ENCODE data around the gene FSIP2. TPM values are rescaled to one million over a fixed set of nuclear protein-coding genes. Genes with fewer than 3 reads are reported as not detected.

FSIP2 gene
- total and polyA plus RNA-seq, 5 donors, result 0.12 to 0.59 (median 0.29) TPM

DNA sequence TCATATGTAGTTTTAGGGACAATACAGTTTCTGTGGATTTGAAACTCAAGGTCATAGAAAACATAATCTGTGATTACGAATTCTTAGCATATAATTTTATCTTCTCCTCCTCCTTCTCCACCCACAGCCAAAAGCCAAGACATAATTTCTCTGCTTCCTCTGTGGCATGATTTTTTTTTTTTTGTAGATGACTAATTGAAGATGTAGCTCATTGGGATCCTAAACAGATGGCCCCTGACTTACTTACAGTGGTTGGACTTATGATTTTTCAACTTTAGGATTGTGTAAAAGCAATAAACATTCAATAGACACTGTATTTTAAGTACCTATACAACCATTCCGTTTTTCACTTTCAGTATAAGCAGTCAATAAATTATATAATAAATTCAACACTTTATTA, 42.3 kb downstream of the FSIP2 start:
- WGBS, result 63% methylated on average over 2 of the region's 2 CpGs
- no peak for ATAC-seq
- intact Hi-C loops (cut with DNase I), result no loop called here

DNA sequence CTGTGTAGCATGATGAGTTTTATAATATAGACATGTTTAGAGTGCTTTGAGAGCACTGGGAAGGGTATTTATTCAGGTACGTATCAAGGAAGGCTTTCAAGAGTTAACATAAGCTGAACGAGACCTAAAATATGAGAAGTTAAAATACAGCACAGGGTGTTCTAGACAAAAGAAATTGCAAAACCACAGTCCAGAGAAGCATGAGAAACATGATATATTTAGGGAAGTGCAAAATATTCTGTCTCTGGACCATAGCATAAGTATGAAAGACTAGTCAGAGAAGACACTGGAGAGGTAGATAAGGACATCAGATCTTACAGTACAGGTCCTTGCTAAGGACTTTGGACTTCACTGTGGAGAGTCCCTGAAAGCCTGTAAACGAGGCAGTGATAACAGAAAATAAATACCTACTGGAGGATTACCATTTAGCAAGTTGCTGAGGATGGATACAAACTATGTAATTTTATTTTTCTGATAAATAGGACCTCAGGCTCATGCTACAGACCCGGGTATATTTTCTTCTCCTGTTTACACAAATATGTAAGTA, 43.7 kb downstream of the FSIP2 start:
- intact Hi-C loops (cut with DNase I), result no loop called here
- DNase-seq (no peak), ATAC-seq (no peak)
- Histone ChIP-seq H3K27ac (ENCODE audit: low read length) (no peak overlapping the region), H3K27me3 (ENCODE audit: control insufficient read depth, insufficient read depth) (no peaks in the 10 kb centered on the region), H3K9me3 (ENCODE audit: control insufficient read depth, low read length) (no peaks in the 10 kb centered on the region), H3K4me1 (ENCODE audit: control insufficient read depth, insufficient read depth, low read length) (no peaks in the 10 kb centered on the region), H3K4me3 (ENCODE audit: low read length) (no peak overlapping the region)
- 76% methylated on average over 4 of the region's 4 CpGs for WGBS

More for the DNA sequence above, 42.3 kb downstream of the FSIP2 start:
- Histone ChIP-seq H3K27me3 (ENCODE audit: control insufficient read depth, insufficient read depth) (no peaks in the 10 kb centered on the region), H3K4me3 (ENCODE audit: low read length) (no peak overlapping the region), H3K27ac (ENCODE audit: low read length) (no peak overlapping the region), H3K4me1 (ENCODE audit: control insufficient read depth, insufficient read depth, low read length) (no peaks in the 10 kb centered on the region), H3K9me3 (ENCODE audit: control insufficient read depth, low read length) (no peaks in the 10 kb centered on the region)
- no peak for DNase-seq

DNA sequence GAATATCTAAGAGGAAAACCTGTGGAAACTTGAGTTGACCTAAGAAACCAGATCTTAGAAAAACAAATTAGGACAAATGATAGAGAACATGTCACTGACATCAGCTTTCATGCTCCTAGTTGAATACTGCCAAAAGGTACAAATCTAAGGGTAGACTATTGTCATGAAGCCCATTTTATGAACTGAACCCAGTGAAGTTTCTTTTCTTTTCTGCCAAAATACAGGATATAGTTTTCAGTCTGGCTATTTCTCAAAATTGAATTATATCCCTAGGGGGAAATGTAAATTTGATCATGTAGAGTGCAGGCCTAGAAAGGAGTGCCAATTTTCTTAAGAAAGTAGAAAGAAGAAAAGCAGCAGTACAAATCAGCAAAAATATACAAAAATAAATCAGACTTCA, 46.6 kb downstream of the FSIP2 start:
- Histone ChIP-seq H3K4me1 (ENCODE audit: control insufficient read depth, insufficient read depth, low read length) (no peaks in the 10 kb centered on the region), H3K9me3 (ENCODE audit: control insufficient read depth, low read length) (no peaks in the 10 kb centered on the region), H3K27ac (ENCODE audit: low read length) (no peak overlapping the region), H3K27me3 (ENCODE audit: control insufficient read depth, insufficient read depth) (no peaks in the 10 kb centered on the region), H3K4me3 (ENCODE audit: low read length) (no peak overlapping the region)
- no peak for DNase-seq
- intact Hi-C loops (cut with DNase I), result no loop called here
- no peak for ATAC-seq

DNA sequence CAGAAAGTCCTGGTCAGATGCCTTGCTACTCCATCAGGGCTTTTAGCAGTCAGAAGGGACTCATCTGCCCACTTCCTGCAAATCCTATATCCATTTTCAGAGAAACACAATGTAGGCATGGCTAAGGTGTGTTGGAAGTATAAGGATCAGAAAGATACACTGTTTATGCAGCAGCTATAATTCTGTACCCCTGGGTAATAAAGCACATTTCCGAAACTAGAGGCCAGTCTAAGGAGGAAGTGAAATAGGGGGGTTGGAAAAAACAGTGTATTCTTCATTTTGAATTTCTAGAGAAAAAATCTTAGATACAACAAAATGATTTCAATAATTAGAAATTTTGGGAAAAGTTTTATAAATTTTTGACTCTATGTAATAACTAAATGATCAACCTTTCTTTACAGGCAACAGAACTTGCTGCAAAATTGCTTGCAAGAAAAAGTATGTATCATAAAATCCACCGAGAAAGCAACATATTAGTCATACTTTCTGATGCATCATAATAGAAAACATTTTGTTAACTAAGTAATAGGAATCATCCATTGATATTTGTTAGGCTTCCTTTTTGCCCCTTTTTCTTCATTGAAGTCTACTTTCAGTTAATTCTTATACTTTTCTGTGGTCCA, 47.4 kb downstream of the FSIP2 start:
- H3K4me1 ChIP-seq (ENCODE audit: control insufficient read depth, insufficient read depth, low read length), result no peaks in the 10 kb centered on the region
- ATAC-seq (no peak), DNase-seq (no peak)
- WGBS, result 87% methylated on average over 2 of the region's 2 CpGs
- no peaks in the 10 kb centered on the region for H3K27me3 ChIP-seq (ENCODE audit: control insufficient read depth, insufficient read depth)
- no peak overlapping the region for H3K4me3 ChIP-seq (ENCODE audit: low read length)
- no peak overlapping the region for H3K27ac ChIP-seq (ENCODE audit: low read length)
- H3K9me3 ChIP-seq (ENCODE audit: control insufficient read depth, low read length), result no peaks in the 10 kb centered on the region
- intact Hi-C loops (cut with DNase I), result no loop called here

DNA sequence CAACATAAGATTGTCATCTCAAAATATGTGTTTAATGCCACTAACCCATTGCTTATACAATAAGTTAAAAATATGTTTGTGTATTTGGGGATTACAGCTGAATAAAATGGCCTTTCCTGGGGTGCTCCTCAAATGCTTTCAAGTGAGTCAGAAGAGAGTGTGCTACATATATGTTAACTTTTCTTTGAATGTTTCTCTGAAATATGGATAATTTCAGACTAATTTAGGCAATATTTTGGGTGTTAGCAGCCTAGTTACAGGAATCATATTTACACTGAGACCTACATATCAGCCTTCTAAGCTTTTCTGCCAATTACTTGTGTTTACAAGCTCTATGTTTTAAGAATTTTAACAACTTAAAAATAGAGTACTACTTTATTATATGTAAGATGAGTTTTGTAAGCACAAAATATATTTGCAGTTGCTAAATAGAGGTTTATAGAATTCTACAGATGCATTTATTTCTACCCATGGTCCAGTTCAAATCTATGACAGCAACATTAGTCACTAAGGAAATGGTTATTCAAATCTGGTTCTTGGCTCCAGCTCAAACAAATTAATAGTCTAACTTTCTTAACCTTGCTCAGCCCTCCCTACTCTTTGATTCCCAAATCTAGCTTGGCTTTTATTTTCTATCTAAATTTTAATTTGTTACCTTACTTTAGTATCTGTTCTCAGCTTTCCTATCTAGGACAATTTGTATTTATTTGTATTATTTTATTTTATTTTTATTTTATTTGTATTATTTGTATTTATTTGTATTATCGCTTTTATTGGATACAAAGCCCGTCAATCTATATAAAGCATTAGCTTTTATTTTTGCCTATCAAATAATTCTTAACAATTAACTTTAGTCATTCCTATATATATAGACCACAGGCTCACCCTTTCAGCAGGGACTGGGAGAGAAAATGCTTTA, 48.9 kb downstream of the FSIP2 start:
- H3K9me3 ChIP-seq (ENCODE audit: control insufficient read depth, low read length), result no peaks in the 10 kb centered on the region
- WGBS, result 96% methylated on average over 2 of the region's 2 CpGs
- H3K4me3 ChIP-seq (ENCODE audit: low read length), result no peak overlapping the region
- ATAC-seq (no peak), DNase-seq (no peak)
- no peaks in the 10 kb centered on the region for H3K27me3 ChIP-seq (ENCODE audit: control insufficient read depth, insufficient read depth)
- H3K27ac ChIP-seq (ENCODE audit: low read length), result no peak overlapping the region
- intact Hi-C loops (cut with DNase I), result no loop called here
- H3K4me1 ChIP-seq (ENCODE audit: control insufficient read depth, insufficient read depth, low read length), result no peaks in the 10 kb centered on the region

DNA sequence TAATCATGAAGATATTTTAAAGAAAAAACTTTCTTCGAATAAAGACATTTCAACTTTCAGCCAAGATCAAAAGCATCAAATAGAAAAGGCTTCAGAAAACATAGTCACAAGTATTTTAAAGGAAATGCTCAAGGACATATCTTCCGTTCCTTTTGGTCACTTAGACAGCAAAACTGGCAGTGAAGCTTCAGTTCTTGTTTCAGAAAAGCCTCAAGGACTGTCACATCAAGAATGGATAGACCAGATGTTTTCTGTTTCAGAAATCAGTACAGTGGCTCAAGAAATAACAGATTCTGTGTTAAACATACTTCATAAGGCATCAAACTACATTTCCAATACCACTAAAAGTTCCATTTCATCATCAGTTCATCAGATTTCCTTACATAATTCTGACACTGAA, 51.8 kb downstream of the FSIP2 start:
- no peak overlapping the region for H3K27ac ChIP-seq (ENCODE audit: low read length)
- no peak for ATAC-seq

DNA sequence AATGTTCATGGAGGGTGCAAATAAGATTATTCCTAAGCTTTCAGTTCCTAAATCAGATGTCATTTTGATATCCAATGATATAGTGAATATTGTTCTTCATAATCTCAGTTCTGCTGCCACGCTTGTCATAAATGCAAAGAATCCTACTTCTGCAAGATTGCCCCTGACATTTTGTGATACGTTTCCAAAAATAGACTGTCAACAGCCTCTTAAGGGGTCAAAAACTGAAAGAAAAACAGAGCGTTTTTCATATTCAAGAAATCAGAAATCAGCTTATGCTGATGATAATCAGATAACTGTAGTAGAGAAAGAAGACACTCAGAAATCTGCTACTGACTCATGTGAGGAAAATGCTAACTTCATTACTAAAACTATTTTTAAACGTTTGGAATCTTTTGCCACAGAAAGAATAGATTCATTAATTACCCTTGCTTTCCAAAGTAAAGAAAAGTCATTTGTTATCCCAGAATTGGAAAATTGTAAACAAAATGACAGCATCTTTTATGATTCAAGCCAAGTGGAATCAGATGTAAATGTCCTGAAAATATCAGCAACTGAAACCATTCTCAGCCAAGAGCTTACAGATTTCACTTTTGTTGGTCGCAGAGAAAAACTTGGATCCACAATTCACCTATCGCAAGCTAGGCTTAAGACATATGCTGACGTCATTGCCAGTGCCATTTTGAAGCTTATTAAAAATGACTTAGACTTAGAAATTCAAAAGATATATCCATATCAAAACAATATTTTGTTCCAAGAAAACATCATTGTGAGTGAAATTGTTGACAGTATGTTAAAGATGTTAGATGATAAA, 55.1 kb downstream of the FSIP2 start:
- no peaks in the 10 kb centered on the region for H3K27me3 ChIP-seq (ENCODE audit: control insufficient read depth, insufficient read depth)
- intact Hi-C loops (cut with DNase I), result no loop called here
- no peaks in the 10 kb centered on the region for H3K4me1 ChIP-seq (ENCODE audit: control insufficient read depth, insufficient read depth, low read length)
- no peak overlapping the region for H3K27ac ChIP-seq (ENCODE audit: low read length)
- 68% methylated on average over 7 of the region's 7 CpGs for WGBS
- H3K9me3 ChIP-seq (ENCODE audit: control insufficient read depth, low read length), result no peaks in the 10 kb centered on the region
- ATAC-seq (no peak), DNase-seq (no peak)
- H3K4me3 ChIP-seq (ENCODE audit: low read length), result no peak overlapping the region

More for the DNA sequence above, 51.8 kb downstream of the FSIP2 start:
- H3K9me3 ChIP-seq (ENCODE audit: control insufficient read depth, low read length), result no peaks in the 10 kb centered on the region
- 64% methylated on average over 2 of the region's 2 CpGs for WGBS
- no peaks in the 10 kb centered on the region for H3K27me3 ChIP-seq (ENCODE audit: control insufficient read depth, insufficient read depth)
- DNase-seq, result no peak
- H3K4me1 ChIP-seq (ENCODE audit: control insufficient read depth, insufficient read depth, low read length), result no peaks in the 10 kb centered on the region
- no peak overlapping the region for H3K4me3 ChIP-seq (ENCODE audit: low read length)
- intact Hi-C loops (cut with DNase I), result no loop called here

DNA sequence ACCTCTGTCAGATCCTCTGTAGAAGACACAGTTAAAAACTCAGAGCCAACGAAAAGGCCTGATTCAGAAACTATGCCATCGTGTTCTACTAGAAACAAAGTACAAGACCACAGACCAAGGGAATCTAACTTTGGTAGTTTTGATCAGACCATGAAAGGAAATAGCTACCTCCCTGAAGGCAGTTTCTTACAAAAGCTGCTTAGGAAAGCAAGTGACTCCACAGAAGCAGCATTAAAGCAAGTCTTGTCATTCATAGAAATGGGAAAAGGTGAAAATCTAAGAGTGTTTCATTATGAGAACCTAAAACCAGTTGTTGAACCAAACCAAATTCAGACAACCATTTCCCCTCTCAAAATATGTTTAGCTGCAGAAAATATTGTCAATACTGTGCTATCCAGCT, 58.2 kb downstream of the FSIP2 start:
- DNase-seq (no peak), ATAC-seq (no peak)
- WGBS, result 79% methylated on average over 2 of the region's 2 CpGs
- H3K27me3 ChIP-seq (ENCODE audit: control insufficient read depth, insufficient read depth), result no peaks in the 10 kb centered on the region
- no peak overlapping the region for H3K4me3 ChIP-seq (ENCODE audit: low read length)
- no peak overlapping the region for H3K27ac ChIP-seq (ENCODE audit: low read length)
- no peaks in the 10 kb centered on the region for H3K4me1 ChIP-seq (ENCODE audit: control insufficient read depth, insufficient read depth, low read length)
- intact Hi-C loops (cut with DNase I), result no loop called here
- no peaks in the 10 kb centered on the region for H3K9me3 ChIP-seq (ENCODE audit: control insufficient read depth, low read length)

DNA sequence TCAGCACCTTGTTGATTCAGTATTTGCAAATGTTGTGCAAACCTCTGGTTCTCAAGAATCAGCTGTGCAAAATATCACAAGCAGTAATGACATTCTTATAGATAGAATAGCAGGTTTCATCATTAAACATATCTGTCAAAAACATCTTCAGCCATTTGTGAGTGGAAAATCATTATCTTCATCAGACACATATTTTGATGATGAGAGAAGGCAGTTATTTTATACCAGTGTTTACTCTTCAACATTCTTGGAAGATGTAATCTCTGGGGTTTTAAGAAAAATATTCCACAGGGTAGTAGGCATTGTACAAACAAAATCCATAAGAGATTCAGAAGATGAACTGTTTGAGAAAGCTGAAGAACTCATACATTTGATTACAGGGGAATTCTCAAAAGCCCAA, 64.3 kb downstream of the FSIP2 start:
- no peak overlapping the region for H3K4me3 ChIP-seq (ENCODE audit: low read length)
- intact Hi-C loops (cut with DNase I), result no loop called here
- no peak overlapping the region for H3K27ac ChIP-seq (ENCODE audit: low read length)
- H3K9me3 ChIP-seq (ENCODE audit: control insufficient read depth, low read length), result no peaks in the 10 kb centered on the region
- no peaks in the 10 kb centered on the region for H3K27me3 ChIP-seq (ENCODE audit: control insufficient read depth, insufficient read depth)
- DNase-seq, result no peak
- no peak for ATAC-seq
- H3K4me1 ChIP-seq (ENCODE audit: control insufficient read depth, insufficient read depth, low read length), result no peaks in the 10 kb centered on the region

DNA sequence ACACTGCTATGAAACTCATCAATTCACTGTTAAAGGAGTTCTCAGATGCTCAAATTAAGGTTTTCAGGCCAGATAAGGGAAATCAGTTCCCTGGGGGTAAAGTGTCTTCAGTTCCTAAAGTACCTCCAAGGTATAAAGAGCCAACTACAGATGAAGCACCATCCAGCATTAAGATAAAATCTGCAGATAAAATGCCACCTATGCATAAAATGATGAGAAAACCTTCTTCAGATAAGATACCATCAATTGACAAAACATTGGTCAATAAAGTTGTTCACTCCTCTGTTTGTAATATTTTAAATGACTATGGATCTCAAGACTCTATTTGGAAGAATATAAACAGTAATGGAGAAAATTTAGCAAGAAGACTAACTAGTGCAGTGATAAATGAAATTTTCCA, 68.2 kb downstream of the FSIP2 start:
- Histone ChIP-seq H3K27ac (ENCODE audit: low read length) (no peak overlapping the region), H3K4me3 (ENCODE audit: low read length) (no peak overlapping the region), H3K27me3 (ENCODE audit: control insufficient read depth, insufficient read depth) (no peaks in the 10 kb centered on the region), H3K4me1 (ENCODE audit: control insufficient read depth, insufficient read depth, low read length) (no peaks in the 10 kb centered on the region), H3K9me3 (ENCODE audit: control insufficient read depth, low read length) (no peaks in the 10 kb centered on the region)
- intact Hi-C loops (cut with DNase I), result no loop called here
- ATAC-seq (no peak), DNase-seq (no peak)

DNA sequence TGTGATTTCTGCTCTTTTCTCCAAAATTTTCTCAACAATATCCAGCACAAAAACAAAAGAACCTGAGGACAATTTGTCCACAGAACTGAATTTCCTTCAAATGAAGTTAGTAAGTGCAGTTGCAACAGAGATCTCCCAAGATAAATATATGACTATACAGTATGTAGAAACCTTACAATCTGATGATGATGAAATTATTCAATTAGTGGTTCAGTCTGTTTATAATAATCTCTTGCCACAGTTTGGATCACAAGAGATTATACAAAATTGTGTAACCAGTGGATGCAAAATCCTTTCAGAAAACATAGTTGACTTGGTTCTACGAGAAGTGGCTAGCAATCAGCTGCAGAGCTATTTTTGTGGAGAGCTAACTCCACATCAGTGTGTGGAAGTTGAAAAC, 68.7 kb downstream of the FSIP2 start:
- ATAC-seq, result no peak

More for the DNA sequence above, 68.7 kb downstream of the FSIP2 start:
- Histone ChIP-seq H3K4me1 (ENCODE audit: control insufficient read depth, insufficient read depth, low read length) (no peaks in the 10 kb centered on the region), H3K9me3 (ENCODE audit: control insufficient read depth, low read length) (no peaks in the 10 kb centered on the region), H3K27me3 (ENCODE audit: control insufficient read depth, insufficient read depth) (no peaks in the 10 kb centered on the region), H3K27ac (ENCODE audit: low read length) (no peak overlapping the region), H3K4me3 (ENCODE audit: low read length) (no peak overlapping the region)
- intact Hi-C loops (cut with DNase I), result no loop called here
- 90% methylated on average over 1 of the region's 1 CpG for WGBS
- no peak for DNase-seq

Data from right cardiac atrium (tissue), 5 donors.